NCI-H1436 treated with DMSO at 0.1 percent for 48 hours (cell line): ENCODE results near the gene ARHGEF3.

ENCODE experiments used
- DNase-seq: peaks from one replicate; lab custom pipeline; 2025; lab: John Stamatoyannopoulos, UW

Gene ARHGEF3, protein sequence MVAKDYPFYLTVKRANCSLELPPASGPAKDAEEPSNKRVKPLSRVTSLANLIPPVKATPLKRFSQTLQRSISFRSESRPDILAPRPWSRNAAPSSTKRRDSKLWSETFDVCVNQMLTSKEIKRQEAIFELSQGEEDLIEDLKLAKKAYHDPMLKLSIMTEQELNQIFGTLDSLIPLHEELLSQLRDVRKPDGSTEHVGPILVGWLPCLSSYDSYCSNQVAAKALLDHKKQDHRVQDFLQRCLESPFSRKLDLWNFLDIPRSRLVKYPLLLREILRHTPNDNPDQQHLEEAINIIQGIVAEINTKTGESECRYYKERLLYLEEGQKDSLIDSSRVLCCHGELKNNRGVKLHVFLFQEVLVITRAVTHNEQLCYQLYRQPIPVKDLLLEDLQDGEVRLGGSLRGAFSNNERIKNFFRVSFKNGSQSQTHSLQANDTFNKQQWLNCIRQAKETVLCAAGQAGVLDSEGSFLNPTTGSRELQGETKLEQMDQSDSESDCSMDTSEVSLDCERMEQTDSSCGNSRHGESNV

DNA sequence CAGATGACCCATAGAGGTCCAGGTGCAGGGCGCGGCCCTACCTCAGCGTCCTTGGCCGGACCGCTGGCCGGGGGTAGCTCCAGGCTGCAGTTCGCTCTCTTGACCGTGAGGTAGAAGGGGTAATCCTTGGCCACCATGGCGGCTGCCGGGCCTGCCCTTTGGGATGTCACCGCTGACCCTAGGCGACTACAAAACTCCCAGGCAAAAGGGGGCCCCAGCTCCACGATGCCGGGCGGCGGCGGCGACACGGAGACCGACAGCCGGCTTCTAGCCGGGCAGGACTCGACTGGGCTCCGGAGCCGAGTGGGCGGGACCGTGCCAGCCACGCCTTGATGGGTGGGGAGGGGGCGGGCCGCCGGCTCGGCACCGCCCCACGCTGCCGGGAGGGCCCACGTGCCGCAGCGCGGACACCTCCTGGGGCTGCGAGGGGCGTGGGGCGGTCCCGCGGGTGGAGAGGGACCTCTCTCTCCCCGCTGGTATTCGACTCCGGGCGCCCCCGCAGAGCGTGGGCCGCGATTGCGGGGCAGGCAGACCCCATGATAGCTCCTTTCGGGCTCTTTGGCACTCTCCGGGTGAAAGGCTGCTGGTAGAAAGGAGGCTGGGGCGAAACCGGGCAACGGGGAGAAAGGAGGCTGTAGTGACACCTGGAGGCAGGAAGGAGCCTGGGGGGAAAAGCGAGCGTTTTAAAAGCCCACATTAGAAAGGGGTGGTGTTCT is at the start of gene ARHGEF3:
TSS of gene ARHGEF3 (minus strand) at position 288 of the 716 bp plus-strand sequence. CDS start at position 137, 151 bp downstream.
- DNase-seq = no peak

DNA sequence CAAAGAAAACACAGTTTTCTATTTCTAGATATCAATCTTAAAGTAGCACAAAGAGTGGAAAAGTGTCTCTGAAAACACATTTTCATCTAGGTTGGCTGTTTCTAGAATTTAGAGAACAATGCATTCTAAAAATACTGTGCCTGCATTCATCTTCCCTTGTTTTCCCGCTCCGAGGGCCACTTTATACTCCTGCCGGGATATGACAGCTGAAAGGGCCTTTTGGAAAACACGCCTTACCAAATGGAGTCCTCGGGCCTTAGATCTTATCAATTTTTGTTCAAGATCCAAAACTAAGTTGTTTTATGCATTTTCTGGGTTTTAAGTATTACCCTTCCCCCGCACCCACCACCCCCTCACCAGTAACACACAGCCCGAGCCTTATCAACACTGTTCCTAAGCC is 47.9 kb upstream of the ARHGEF3 start:
- no peak for DNase-seq

DNA sequence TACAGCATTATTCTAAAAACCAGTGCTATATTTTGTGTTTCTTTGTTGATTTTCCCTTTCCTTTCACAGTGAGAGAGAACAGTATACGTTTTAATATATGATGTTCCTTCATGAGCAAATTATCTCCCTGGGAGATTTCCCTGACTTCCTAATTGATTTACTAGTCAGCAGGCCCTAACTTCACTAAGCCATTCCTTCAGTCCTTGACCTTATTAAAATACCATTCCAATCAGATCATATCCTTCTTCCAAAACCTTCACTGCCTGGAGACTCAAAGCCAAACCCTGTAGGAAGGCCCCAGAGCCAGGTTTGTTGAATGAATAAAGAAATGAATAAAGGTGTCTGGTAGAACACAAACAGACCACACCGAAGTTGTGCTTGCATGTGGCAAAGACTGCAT is 43.8 kb upstream of the ARHGEF3 start:
- no peak for DNase-seq

DNA sequence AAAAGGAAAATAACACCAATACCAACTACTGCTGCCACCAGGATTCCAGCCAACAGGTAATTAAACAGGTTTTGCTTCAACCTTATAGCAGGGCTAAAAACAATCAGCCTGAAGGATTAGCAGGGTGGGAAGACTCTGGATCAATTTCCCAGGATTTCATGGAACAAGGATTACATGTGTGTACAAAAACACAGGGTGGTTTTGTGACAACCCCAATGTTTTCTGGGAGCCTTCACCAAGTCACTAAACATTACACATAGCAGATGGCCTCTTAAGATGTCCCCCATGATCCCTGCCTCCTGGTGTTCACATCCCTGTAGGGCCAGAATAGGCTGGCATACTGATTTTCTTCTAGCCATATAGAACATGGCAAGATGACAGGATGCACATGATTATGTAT is 42.8 kb upstream of the ARHGEF3 start:
- DNase-seq = no peak

DNA sequence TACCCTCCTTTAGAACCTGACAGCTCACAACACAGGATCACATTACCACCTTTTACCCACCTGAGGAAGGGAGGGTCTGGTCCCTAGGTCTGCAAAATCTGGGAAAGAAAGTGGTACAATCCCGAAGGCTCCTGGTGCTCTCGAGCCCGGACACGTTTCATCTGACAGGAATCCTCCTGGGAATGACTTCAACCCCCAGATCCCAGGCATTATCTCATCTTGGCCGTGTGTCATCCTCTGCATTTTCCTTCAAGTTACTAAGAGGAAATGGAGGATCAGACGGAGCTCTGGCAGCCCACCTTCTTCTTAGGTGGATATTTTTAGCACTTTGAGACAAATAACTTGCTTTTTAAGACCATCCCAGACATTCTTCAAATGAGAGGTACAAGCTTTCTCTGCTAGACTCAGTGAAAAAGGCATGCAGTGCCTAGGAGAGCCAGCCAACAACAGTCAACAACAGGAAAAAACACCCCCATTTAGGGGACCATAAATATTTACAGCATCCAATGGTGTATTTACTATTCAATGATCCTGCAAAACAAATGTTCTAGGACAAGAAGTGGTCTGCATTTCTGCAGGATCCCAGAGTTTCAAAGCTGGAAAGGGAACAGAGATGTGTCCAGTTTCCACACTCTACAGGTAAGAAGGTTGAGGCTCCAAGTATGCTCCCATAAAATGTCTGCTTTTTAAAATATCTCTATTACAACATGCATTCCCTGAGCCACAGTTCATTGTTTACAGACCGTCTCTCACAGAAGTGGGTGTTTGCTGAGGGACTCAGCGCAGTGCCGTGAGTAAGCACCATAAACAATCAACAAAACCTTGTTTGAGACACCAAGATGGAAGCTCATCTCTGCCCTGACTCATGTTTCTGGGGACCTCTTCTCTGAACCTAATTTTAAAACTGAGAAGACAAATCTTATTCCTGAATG is 38.3 kb upstream of the ARHGEF3 start:
- no peak for DNase-seq

DNA sequence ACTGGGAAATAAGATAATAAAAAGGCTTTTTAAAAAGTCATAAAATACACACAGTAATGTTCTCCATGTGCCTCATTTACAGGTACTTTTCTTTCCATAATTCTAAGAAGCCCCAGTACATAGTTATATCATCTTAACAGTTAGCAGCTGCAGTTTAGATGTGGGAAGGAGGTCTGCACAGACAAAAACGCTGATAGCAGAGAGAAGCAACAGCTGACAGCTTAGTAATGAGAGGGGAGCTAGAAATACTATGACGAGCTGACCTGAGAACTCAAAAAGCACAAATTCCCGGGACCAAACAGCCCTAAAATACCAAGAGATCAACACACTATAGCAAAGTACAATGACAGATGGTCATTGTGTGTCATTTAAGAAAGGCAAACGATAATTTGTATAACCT is 36.7 kb upstream of the ARHGEF3 start:
- DNase-seq = no peak

DNA sequence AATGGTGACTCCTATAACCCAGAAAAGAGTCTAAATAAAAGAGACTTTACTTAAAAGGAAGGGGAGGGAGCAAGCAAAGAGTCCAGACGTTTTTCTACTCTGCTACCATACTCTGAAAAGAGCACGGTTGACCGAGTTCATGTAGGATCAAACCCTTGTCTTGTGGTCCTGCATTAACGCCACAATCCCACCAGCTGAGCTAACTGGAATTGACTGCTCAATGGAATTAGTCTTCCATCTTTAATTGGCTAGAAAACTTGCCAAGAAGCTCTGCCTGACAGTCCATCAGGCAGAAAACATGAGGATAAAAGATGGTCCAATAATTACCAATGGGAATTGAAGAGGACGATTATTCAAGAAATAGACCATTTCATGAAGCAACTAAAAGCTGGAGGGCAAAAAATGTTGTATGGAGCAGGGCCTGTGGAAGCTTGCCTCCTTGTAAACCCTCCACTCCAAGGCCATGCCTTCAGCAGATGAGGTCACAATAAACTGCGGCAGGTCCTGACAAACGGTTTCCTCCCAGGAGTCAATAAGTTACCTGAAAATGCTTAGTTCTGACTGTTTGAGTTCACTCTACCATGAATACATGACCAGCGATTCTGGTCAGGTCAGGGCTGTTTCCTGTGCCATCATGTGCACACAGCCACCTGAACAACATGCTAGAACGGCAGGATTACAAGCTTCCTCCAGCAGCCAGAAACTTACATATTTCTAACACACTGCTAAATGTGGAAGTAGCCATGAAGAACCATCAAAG is 35.6 kb upstream of the ARHGEF3 start:
- DNase-seq = no peak

DNA sequence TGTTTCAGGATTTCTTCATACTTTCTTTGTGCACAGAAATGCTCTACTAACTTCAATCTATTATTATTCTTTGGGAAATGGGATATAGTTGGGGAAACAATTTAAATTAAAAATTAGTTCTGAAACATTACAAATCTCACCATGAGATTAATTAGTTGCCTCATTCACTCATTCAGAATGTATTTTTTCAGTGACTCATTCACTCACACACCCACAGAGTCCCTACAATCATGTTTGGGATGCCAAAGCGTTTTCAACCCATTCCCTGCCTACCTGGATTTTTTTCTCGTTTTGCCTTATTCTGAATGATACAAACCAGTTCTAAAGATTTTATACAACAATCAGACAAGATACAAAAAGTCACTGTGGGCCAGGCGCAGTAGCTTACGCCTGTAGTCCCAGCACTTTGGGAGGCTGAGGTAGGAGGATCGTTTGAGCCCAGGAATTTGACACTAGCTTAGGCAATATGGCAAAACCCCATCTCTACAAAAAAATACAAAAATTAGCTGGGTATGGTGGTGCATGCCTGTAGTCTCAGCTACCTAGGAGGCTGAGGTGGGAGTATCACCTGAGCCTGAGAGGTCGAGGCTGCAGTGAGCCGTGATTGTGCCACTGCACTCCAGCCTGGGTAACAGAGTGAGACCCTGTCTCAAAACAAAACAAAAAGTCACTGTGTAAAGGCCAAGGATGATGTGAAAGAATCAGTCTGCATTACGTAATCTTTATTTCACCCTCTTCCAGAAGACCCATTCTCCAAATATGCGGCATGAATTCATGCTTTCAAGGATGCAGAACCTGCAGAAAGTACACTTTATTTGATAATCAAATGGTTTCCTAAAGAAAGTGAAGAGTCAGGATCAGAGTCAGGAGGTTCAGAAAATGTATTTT is 34.8 kb upstream of the ARHGEF3 start:
- DNase-seq = no peak

DNA sequence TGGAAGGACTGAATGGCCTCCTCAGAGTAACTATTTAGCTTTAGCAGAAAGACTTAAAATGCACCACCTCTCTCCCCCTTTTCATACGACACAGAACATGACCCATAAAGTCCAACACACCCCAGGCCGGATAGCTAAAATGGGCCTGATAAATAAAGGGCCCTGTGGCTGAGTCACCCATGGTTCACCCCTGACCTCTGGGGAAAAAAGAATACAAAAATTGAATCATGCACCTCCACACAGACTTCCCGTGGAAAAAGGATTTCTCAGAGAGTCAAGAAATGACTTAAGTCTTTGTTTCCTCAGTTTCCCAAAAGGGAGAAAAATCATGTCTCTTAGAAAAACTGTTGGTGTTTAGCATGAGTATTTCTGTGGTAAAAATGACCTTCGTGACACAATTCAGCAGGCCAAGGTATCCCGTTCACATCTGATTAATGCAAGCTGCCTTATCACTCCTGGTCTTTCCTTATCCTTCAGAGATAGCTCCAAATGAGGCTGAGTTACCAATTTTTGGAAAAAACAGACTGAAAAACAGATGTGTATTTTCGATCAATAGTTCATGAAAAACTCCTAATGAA is 34.0 kb upstream of the ARHGEF3 start:
- no peak for DNase-seq

DNA sequence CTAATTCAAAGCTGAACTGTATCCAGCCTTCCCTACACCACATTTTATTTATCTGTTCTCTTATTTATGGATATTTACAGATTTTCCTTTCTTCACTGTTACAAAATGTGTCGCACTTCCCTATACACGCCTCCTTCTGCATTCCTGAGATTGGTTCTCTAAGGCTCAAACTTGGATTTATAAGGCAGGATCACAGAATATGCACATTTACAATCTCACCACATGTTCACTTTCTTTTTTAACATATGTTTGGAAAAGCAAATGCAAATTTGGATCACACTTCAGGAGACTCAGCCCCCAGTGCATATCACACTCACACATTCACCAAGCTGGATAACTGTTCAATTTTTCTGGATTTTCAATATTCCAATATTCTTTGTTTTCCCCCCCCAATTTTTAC is 31.8 kb upstream of the ARHGEF3 start:
- no peak for DNase-seq

DNA sequence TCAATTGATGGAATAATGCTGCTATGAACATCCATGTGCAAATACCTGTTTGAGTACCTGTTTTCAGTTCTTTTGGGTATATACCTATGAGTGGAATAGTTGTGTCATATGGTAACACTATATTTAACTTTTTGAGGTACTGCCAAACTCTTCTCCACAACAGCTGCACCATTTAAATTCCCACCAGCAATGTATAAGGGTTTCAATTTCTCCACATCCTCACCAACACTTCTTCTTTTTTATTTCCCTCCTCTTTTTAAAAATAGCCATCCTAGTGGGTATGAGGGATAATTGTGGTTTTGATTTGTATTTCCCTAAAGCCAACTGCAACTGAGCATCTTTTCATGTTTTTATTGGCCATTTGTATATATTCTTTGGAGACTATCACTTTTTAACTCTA is 31.3 kb upstream of the ARHGEF3 start:
- no peak for DNase-seq

DNA sequence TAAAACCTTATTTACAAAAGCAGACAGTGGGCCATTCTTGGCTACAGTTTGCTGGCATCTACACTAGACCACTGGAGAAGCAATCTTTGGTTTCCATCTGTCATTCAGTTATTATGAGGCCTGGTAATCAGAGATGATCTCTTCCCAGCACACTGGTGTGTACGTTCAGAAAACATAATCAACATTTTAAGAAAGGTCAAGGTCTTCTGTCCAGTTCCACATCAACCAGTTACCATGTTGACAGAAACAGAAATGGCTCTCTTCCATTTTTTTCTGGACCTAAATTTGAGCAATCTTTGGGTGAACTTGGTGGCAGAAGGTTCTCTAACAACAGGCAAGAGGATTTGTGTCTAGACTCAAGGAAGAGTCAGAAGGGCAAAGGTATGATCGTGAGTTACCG is 29.8 kb upstream of the ARHGEF3 start:
- no peak for DNase-seq

DNA sequence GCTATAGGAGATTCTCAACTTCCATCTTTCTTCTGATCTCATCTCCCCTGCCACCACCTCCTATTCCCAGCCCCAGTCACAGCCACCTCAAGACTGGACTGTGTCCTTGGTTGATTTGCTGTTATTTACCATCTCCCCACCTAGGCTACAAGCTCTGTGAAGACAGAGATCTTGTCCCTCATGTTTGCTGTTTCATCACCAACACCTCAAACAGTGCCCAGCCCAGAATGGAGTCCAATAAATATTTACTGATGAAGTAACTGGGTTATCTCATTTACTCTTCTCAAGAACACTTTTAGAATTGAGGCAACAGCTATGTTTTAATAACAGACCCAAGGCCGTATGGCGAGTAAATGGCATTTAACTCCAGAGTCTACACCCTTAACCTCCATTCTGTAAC is 29.1 kb upstream of the ARHGEF3 start:
- DNase-seq = no peak

DNA sequence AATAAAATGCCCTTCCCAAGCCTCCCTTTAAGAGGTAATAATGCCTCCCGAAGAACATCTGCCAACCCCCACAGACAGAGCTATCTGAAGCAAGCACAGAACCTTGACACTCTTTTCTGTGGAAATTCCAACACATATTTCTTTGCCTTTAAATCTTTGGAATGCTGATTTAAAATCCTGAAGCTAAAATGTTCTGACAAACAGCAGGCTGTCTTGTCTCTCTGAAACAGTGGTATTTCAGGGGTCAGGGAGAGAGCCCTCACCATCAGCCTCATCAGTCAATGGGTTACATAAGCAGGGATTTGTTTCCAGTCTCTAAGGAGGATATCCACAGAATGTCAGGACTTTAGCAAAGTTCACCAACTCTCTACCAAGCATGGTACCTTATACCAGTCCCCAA is 27.8 kb upstream of the ARHGEF3 start:
- no peak for DNase-seq

DNA sequence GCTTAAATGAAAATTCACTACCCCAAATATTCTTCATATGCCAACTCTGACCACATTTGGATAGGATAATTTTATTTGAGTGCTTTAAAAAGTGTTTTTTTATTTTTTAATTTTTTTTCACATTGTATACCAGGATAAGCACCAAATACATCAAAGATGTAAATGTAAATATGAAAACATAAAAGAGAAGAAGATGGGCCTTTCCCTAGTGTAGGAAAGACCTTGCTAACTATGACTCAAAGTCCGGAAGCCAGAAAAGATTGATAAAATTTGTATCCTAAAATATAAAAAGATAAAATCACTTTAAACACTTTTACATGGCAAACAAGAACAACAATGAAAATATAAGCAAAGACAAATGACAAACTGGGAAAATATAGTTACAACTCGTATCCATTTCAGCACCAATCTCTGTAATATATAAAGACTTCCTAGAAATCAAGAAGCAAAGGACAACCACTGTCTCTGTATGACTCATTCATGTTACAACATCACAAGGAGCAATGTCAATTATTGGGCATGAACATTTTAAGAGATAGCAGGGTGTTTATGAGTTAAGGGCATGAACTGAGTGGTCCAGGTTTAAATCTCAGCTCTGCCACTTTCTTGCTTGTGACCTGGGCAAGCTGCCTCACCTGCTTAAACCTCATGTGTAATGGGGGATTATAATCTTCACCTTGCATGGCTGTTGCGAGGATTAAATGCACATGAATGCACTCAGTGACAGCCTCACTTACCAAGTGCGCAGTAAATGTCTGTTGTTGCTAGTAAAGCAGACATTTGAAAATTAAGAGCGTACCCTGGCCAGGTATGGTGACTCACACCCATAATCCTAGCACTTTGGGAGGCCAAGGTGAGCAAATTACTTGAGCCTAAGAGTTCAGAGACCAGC is 25.3 kb upstream of the ARHGEF3 start:
- no peak for DNase-seq

DNA sequence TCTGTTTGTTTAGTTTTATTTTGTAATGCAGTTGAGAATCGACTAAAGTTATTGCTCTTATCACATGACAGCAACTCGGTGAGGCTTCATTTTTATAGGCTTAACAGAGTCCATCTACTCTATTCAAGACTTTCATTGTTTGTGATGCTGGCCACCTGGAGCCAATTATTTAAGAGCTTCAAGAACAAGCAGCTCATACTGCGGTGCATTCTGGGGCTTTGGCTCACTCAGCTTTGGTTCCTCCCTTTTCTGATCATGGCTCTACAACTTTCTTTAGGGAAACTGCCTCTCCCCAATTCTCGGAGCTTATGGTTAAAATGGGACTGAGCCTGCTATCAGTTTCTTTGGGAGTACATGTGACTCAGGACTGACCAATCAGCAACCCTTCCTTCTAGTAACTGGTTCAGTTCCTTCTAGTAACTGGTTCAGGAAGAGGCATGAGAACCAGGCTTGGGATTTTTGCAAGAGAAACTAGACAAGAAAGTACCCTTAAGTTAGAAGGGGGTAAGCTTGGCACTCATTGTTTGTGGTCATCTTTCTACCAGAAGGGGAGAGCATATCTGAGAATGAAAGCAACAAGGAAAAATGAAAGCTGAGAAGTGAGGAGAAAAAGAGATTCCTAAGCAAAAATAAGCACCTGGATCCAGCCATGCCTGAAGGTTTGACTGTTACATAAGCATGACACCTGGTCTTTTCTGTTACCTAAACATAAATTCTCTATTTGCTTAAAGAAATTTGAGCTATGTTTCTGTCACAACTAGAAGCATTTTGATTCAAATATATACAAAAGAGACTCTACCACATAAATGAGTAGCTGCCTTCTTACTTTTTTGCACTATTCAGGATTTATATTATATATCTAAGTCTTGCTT is 24.1 kb upstream of the ARHGEF3 start:
- no peak for DNase-seq

DNA sequence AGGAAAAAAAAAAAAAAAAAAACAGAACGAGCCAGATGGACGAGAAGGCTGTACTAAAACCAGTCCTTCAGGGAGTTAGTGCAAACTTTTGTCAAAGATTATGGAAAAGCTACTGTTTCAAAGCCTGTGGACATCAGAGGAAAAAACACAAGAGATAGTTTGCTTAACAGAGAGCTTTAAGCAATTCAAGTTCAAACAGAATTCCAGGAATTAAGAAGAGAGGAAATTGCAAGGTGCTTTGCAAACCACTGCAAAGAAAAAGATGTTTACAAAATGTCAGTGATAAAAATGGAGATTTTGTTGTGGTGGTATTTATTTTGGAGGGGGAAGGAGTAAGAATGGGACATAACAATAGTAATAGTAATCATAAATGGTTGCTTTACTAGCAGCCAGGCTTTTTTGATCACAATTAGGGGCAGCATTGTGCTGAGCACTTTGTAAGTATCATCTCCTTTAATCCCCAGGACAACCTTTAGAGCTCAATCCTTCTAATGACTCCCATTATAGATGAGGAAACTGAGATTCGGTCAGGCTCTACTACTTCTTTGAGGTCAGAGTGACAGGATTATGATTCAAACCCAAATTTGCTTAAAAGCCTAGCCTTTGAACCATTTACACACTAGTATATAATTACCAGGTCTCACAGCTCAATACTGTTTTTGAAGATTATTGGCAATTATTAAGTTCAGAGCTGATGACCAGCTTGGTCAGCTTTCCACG is 22.4 kb upstream of the ARHGEF3 start:
- no peak for DNase-seq
